GM12878 (cell line): Measurements from ENCODE around the gene HOXD13. TPM values are rescaled to one million over a fixed set of nuclear protein-coding genes. Genes with fewer than 3 reads are reported as not detected.

ENCODE experiments used
- ATAC-seq: fragments of 200-7000 bp; cut with Tn5 transposase; 3 replicates; pipeline ENCODE4 v1.9.1; 2020; ENCODE audit warnings: mild to moderate bottlenecking, moderate library complexity
- BruUV-seq: library from RNA; stranded (reverse); fragments of 400-500 nt; replicated peaks from 2 replicates; lab custom pipeline; 2021; lab: Mats Ljungman, UMichigan
- CTCF ChIA-PET: fragments of 300-600 bp; sonication (Branson Sonifier 250); formaldehyde crosslinking; extraction: SDS; loops from one replicate; lab custom pipeline; 2021; ENCODE audit warnings: inconsistent platforms; lab: Yijun Ruan, JAX
- POLR2A ChIA-PET: fragments of 350-600 bp; formaldehyde crosslinking; extraction: SDS; loops from one replicate; lab custom pipeline; 2021; ENCODE audit warnings: inconsistent platforms; lab: Charles Lee
- RAD21 ChIA-PET: fragments of 300-600 bp; sonication (Branson Sonifier 250); formaldehyde crosslinking; loops from one replicate; lab custom pipeline; 2023; ENCODE audit warnings: antibody characterized with exemption; ENCODE audit not compliant: unreplicated experiment; lab: Charles Lee
- SMC1A ChIA-PET: fragments of 300-600 bp; sonication (Branson Sonifier 250); formaldehyde crosslinking; loops from one replicate; lab custom pipeline; 2023; ENCODE audit not compliant: unreplicated experiment, uncharacterized antibody; lab: Charles Lee
- DNase-seq: peaks from one replicate; pipeline ENCODE4 v3.0.0-alpha.2; 2011; ENCODE audit warnings: low read depth, low spot score
- FAIRE-seq: peaks from 3 replicates; lab custom pipeline; 2011; peaks lifted over from hg19 to GRCh38; lab: Jason Lieb, UNC
- H2AFZ ChIP-seq: 2 replicates; pipeline ENCODE4 v1.6.0; 2011; ENCODE audit warnings: low read depth, low read length, control low read depth; ENCODE audit not compliant: control insufficient read depth
- H3K27ac ChIP-seq: 2 replicates; pipeline ENCODE4 v1.5.1; 2011; ENCODE audit warnings: control low read depth; ENCODE audit not compliant: control insufficient read depth, insufficient read depth
- H3K27me3 ChIP-seq, 2 experiments: replicated peaks in 1 of 2; 2 replicates each; pipeline versions ENCODE4 v1.6.0 to v1.6.1; 2011; ENCODE audit warnings: low read length in 1 of 2; ENCODE audit not compliant: control insufficient read depth in 2 of 2, insufficient read depth in 2 of 2
- H3K36me3 ChIP-seq, 2 experiments: 2 replicates each; pipeline ENCODE4 v1.5.1; 2011; ENCODE audit warnings: low read length in 1 of 2; ENCODE audit not compliant: control insufficient read depth in 2 of 2, insufficient read depth in 2 of 2
- H3K4me1 ChIP-seq: 2 replicates; pipeline ENCODE4 v1.6.1; 2011; ENCODE audit warnings: mild to moderate bottlenecking, low read length, moderate library complexity, mixed read lengths; ENCODE audit not compliant: control insufficient read depth, insufficient read depth
- H3K4me2 ChIP-seq: 2 replicates; pipeline ENCODE4 v1.6.0; 2011; ENCODE audit warnings: control low read depth; ENCODE audit not compliant: control insufficient read depth, insufficient read depth
- H3K4me3 ChIP-seq: fragments of 200-600 bp; sonication (generic); 2 replicates; pipeline ENCODE4 v1.5.1; 2016
- H3K79me2 ChIP-seq: 2 replicates; pipeline ENCODE4 v1.6.0; 2011; ENCODE audit warnings: low read length; ENCODE audit not compliant: control insufficient read depth, insufficient read depth
- H3K9ac ChIP-seq: 2 replicates; pipeline ENCODE4 v1.8.0; 2011; ENCODE audit warnings: low read length, control low read depth, mixed read lengths; ENCODE audit not compliant: control insufficient read depth, insufficient read depth
- H3K9me3 ChIP-seq: replicated peaks from 3 replicates; pipeline ENCODE4 v1.5.1; 2011; ENCODE audit warnings: mild to moderate bottlenecking, low read length; ENCODE audit not compliant: control insufficient read depth, insufficient read depth
- H4K20me1 ChIP-seq: 2 replicates; pipeline ENCODE4 v1.6.0; 2011; ENCODE audit not compliant: control insufficient read depth, insufficient read depth
- CBX5 ChIP-seq: sonication (generic); IDR thresholded peaks from 2 replicates; pipeline ENCODE4 v1.6.1; 2016; ENCODE audit warnings: low read depth, moderate library complexity, mild to moderate bottlenecking, inconsistent platforms
- CHD2 ChIP-seq: IDR thresholded peaks from 2 replicates; pipeline ENCODE4 v1.6.1; 2011; ENCODE audit warnings: low read depth, low read length, improper control_type of control experiment, borderline replicate concordance
- GABPA ChIP-seq: IDR thresholded peaks from 2 replicates; pipeline ENCODE4 v1.6.1; 2014; ENCODE audit warnings: antibody characterized with exemption, low read depth, mild to moderate bottlenecking, inconsistent platforms
- IKZF1 ChIP-seq: fragments of 450-650 bp; conservative IDR thresholded peaks from 2 replicates; pipeline ENCODE4 v1.6.1; 2017; ENCODE audit warnings: antibody characterized with exemption, mild to moderate bottlenecking
- IRF4 ChIP-seq: IDR thresholded peaks from 2 replicates; pipeline ENCODE4 v1.6.1; 2011; ENCODE audit warnings: low read depth, low read length
- NR2F1 ChIP-seq: fragments of 450-650 bp; conservative IDR thresholded peaks from 2 replicates; pipeline ENCODE4 v1.6.1; 2017; ENCODE audit warnings: mild to moderate bottlenecking
- ZNF217 ChIP-seq: fragments of 450-650 bp; IDR thresholded peaks from 2 replicates; pipeline ENCODE4 v1.6.1; 2017; ENCODE audit warnings: antibody characterized with exemption, mild to moderate bottlenecking
- ZNF24 ChIP-seq: fragments of 450-650 bp; IDR thresholded peaks from 2 replicates; pipeline ENCODE4 v1.6.1; 2017; ENCODE audit warnings: antibody characterized with exemption, mild to moderate bottlenecking
- WGBS: methylation state at CpG from one replicate; pipeline ENCODE4 v1.1.6; 2016; ENCODE audit warnings: low lambda C conversion rate; ENCODE audit not compliant: insufficient replicate concordance, insufficient coverage; ENCODE audit errors: missing lambda C conversion rate; 5-methylcytosine and 5-hydroxymethylcytosine counted together
- in situ Hi-C: fragments of 300-500 bp; cut with MboI; formaldehyde crosslinking; loops from 9 replicates; pipeline ENCODE4 v1.14.3; 2018; ENCODE audit warnings: mixed read lengths
- intact Hi-C: fragments of 100-400 bp; cut with micrococcal nuclease; formaldehyde crosslinking; loops from one replicate; pipeline ENCODE4 v1.14.2; 2022; ENCODE audit not compliant: unreplicated experiment
- polyA plus RNA-seq, 11 experiments: library from polyadenylated mRNA; depleted of rRNA in 4 of 11; unstranded in 6 of 11; stranded (reverse) in 5 of 11; fragments of >200 nt; fragmentation: Nextera tagmentation in 4 of 11; fragmentation: Illumina TruSeq in 1 of 11; extraction: Ambion mirVana in 4 of 11; extraction: Trizol in 1 of 11; gene quantifications; 1 replicate in 1 of 11; 2 replicates in 10 of 11; pipeline versions ENCODE4 v1.2.1 to v1.2.3, GENCODE V29; 2011 to 2016; ENCODE audit warnings: inconsistent platforms in 2 of 11, missing spikeins in 2 of 11, low read depth in 1 of 11
- total RNA-seq, 4 experiments: library from RNA; depleted of rRNA in 3 of 4; stranded (reverse); fragments of >200 nt in 3 of 4; fragmentation: Illumina TruSeq in 1 of 4; extraction: Trizol in 1 of 4; gene quantifications; 2 replicates each; pipeline versions ENCODE4 v1.2.1 to v1.2.3, GENCODE V29; 2013 to 2021
- TF ChIP-seq, protein P1 (sequence below): IDR thresholded peaks from 2 replicates; pipeline ENCODE4 v1.6.1; 2011; ENCODE audit warnings: low read depth, low read length, improper control_type of control experiment, borderline replicate concordance
- TF ChIP-seq, protein P2 (sequence below): IDR thresholded peaks from 2 replicates; pipeline ENCODE4 v1.6.1; 2012; ENCODE audit warnings: improper control_type of control experiment, low read depth, low read length; ENCODE audit not compliant: insufficient replicate concordance

HOXD13 gene
- total and polyA plus RNA-seq, 10 of the 15 experiments (the other 5 are each of a cell fraction or from before 2014, with no cell fraction given): not detected

DNA sequence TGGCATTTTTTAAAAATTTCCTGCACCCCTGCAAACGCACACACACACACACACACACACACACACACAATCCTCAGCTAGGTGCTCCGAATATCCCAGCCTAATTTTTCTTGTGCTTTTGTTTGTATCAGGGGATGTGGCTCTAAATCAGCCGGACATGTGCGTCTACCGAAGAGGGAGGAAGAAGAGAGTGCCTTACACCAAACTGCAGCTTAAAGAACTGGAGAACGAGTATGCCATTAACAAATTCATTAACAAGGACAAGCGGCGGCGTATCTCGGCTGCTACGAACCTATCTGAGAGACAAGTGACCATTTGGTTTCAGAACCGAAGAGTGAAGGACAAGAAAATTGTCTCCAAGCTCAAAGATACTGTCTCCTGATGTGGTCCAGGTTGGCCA is 1.8 kb downstream of the HOXD13 start (continued):
- TF ChIP-seq, protein P1, sequence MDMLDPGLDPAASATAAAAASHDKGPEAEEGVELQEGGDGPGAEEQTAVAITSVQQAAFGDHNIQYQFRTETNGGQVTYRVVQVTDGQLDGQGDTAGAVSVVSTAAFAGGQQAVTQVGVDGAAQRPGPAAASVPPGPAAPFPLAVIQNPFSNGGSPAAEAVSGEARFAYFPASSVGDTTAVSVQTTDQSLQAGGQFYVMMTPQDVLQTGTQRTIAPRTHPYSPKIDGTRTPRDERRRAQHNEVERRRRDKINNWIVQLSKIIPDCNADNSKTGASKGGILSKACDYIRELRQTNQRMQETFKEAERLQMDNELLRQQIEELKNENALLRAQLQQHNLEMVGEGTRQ: no peak
- TF ChIP-seq NR2F1 (no peak), CHD2 (no peak), ZNF24 (no peak), ZNF217 (no peak), GABPA (no peak), CBX5 (no peak)

DNA sequence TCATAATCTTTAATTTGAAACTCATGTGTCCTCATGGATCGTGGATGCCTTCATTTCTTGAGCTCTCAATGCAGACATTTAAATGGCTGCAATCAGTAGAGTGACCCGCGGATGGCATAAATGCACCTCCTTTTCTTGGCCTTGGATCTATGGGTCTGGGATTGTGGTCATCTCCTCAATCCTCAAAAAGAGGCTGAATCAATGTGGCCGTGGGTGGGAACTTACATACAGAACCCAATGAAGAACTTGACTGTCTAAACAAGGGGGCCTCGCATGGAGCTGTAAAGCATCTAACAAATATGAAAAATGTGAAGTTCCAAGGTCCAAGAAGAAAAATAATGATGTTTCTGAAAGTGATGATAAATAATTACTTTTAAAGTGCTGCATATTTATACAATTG is 2.9 kb downstream of the HOXD13 start:
- ATAC-seq: no peak

More for the DNA sequence above, 2.9 kb downstream of the HOXD13 start:
- ChIA-PET RAD21 (interaction anchor here (2.8 to 3.0 kb wide), 2 partner anchors 406 to 844 kb away, joined by 10 to 50 read pairs; no protein-coding TSS in a partner anchor), CTCF (interaction anchor here (0.9 to 3.7 kb wide), 4 partner anchors 11 to 539 kb away, joined by 3 to 83 read pairs (median 5); partner anchors contain the start of gene EVX2), SMC1A (interaction anchor here (0.6 to 4.7 kb wide), 3 partner anchors 406 to 1346 kb away, joined by 3 to 56 read pairs (median 3); no protein-coding TSS in a partner anchor), POLR2A (no interaction called here)
- H3K27me3 ChIP-seq: peaks cover 15 to 42% of the 10 kb centered on the region in 2 experiments
- DNase-seq: no peak
- H3K4me3 ChIP-seq: no peak overlapping the region
- no TSS peak for BruUV-seq
- H3K27ac ChIP-seq: no peak overlapping the region
- no peak overlapping the region for H3K4me2 ChIP-seq
- FAIRE-seq: no peak
- 22% methylated on average over 5 of the region's 5 CpGs for WGBS
- H2AFZ ChIP-seq: no peak overlapping the region
- H3K9ac ChIP-seq: no peak overlapping the region
- TF ChIP-seq IKZF1: no peak
- TF ChIP-seq, protein P2, sequence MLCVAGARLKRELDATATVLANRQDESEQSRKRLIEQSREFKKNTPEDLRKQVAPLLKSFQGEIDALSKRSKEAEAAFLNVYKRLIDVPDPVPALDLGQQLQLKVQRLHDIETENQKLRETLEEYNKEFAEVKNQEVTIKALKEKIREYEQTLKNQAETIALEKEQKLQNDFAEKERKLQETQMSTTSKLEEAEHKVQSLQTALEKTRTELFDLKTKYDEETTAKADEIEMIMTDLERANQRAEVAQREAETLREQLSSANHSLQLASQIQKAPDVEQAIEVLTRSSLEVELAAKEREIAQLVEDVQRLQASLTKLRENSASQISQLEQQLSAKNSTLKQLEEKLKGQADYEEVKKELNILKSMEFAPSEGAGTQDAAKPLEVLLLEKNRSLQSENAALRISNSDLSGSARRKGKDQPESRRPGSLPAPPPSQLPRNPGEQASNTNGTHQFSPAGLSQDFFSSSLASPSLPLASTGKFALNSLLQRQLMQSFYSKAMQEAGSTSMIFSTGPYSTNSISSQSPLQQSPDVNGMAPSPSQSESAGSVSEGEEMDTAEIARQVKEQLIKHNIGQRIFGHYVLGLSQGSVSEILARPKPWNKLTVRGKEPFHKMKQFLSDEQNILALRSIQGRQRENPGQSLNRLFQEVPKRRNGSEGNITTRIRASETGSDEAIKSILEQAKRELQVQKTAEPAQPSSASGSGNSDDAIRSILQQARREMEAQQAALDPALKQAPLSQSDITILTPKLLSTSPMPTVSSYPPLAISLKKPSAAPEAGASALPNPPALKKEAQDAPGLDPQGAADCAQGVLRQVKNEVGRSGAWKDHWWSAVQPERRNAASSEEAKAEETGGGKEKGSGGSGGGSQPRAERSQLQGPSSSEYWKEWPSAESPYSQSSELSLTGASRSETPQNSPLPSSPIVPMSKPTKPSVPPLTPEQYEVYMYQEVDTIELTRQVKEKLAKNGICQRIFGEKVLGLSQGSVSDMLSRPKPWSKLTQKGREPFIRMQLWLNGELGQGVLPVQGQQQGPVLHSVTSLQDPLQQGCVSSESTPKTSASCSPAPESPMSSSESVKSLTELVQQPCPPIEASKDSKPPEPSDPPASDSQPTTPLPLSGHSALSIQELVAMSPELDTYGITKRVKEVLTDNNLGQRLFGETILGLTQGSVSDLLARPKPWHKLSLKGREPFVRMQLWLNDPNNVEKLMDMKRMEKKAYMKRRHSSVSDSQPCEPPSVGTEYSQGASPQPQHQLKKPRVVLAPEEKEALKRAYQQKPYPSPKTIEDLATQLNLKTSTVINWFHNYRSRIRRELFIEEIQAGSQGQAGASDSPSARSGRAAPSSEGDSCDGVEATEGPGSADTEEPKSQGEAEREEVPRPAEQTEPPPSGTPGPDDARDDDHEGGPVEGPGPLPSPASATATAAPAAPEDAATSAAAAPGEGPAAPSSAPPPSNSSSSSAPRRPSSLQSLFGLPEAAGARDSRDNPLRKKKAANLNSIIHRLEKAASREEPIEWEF: no peak
- TF ChIP-seq IRF4: no peak
- H3K36me3 ChIP-seq: no peaks in the 10 kb centered on the region
- no peaks in the 10 kb centered on the region for H4K20me1 ChIP-seq
- no peaks in the 10 kb centered on the region; the same call in 2 of the 3 replicates for H3K9me3 ChIP-seq
- in situ Hi-C loops: loop anchor here (5.0 kb wide), 2 partner anchors 408 to 728 kb away; no protein-coding TSS in a partner anchor
- H3K79me2 ChIP-seq: no peaks in the 10 kb centered on the region
- intact Hi-C loops: no loop called here
- H3K4me1 ChIP-seq: peaks cover 3% of the 10 kb centered on the region; the same call in 1 of the 2 replicates
